Measurements from ENCODE around the gene PDE9A. TPM values are rescaled to one million over a fixed set of nuclear protein-coding genes. Genes with fewer than 3 reads are reported as not detected.
"Not testable (repeated sequence)": the region's sequence is repeated elsewhere in the genome, so short reads cannot be mapped to it uniquely, and the experiment has no call there.

Gene PDE9A
- total RNA-seq, 1 donor from 2014 or later = 12.3 TPM

DNA sequence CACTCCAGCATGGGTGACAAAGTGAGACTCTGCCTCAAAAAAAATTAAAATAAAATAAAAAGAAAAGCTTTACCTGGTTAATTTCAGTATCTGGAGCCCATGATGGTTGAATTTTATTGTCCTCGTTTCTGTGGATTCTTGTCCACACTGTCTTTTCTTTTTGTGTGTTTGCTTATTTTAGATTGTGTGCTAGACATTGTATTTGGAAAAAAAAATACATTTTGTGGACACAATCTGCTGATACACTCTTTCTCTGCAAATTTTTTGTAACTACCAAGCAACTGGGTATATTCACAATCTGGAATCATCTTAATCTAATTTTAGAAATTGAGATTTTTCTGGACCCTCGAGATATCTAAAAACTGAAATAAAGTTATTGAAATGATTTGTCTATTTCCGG lies 41.6 kb upstream of the PDE9A start:
- no peaks in the 10 kb centered on the region for H3K9me3 Mint-ChIP-seq (ENCODE audit: unreplicated experiment)
- DNase-seq (ENCODE audit: extremely low spot score, unreplicated experiment) = no peak
- H3K27me3 Mint-ChIP-seq (ENCODE audit: unreplicated experiment) = peaks cover 26% of the 10 kb centered on the region
- H3K4me3 Mint-ChIP-seq (ENCODE audit: unreplicated experiment) = no peak overlapping the region
- peaks cover 4% of the 10 kb centered on the region for H3K36me3 Mint-ChIP-seq (ENCODE audit: unreplicated experiment)
- no peak for TF ChIP-seq CTCF (IDR thresholded peaks at IDR 0.05)
- no peak overlapping the region for H3K27ac Mint-ChIP-seq (ENCODE audit: unreplicated experiment)
- no peaks in the 10 kb centered on the region for H3K4me1 Mint-ChIP-seq (ENCODE audit: unreplicated experiment)

GRCh38 chr21:42612390-42612789 lies 41.0 kb upstream of the PDE9A start:
- Mint-ChIP-seq H3K9me3 (ENCODE audit: unreplicated experiment) (no peaks in the 10 kb centered on the region), H3K27ac (ENCODE audit: unreplicated experiment) (no peak overlapping the region), H3K27me3 (ENCODE audit: unreplicated experiment) (peaks cover 22% of the 10 kb centered on the region), H3K4me1 (ENCODE audit: unreplicated experiment) (no peaks in the 10 kb centered on the region), H3K36me3 (ENCODE audit: unreplicated experiment) (peaks cover 4% of the 10 kb centered on the region), H3K4me3 (ENCODE audit: unreplicated experiment) (no peak overlapping the region)
- no peak for DNase-seq (ENCODE audit: extremely low spot score, unreplicated experiment)
- no peak for TF ChIP-seq CTCF (IDR thresholded peaks at IDR 0.05)

GRCh38 chr21:42613756-42614155 lies 39.7 kb upstream of the PDE9A start:
- no peak for TF ChIP-seq CTCF (IDR thresholded peaks at IDR 0.05)
- no peaks in the 10 kb centered on the region for H3K4me1 Mint-ChIP-seq (ENCODE audit: unreplicated experiment)
- H3K9me3 Mint-ChIP-seq (ENCODE audit: unreplicated experiment) = no peaks in the 10 kb centered on the region
- H3K27ac Mint-ChIP-seq (ENCODE audit: unreplicated experiment) = no peak overlapping the region
- DNase-seq (ENCODE audit: extremely low spot score, unreplicated experiment) = no peak
- no peak overlapping the region for H3K4me3 Mint-ChIP-seq (ENCODE audit: unreplicated experiment)
- H3K27me3 Mint-ChIP-seq (ENCODE audit: unreplicated experiment) = peaks cover 29% of the 10 kb centered on the region
- peaks cover 6% of the 10 kb centered on the region for H3K36me3 Mint-ChIP-seq (ENCODE audit: unreplicated experiment)

- H3K4me1 Mint-ChIP-seq (ENCODE audit: unreplicated experiment) = no peaks in the 10 kb centered on the region
- no peaks in the 10 kb centered on the region for H3K9me3 Mint-ChIP-seq (ENCODE audit: unreplicated experiment)
- peaks cover 6% of the 10 kb centered on the region for H3K36me3 Mint-ChIP-seq (ENCODE audit: unreplicated experiment)
- no peak overlapping the region for H3K4me3 Mint-ChIP-seq (ENCODE audit: unreplicated experiment)
- no peak for TF ChIP-seq CTCF (IDR thresholded peaks at IDR 0.05)
- DNase-seq (ENCODE audit: extremely low spot score, unreplicated experiment) = no peak
- no peak overlapping the region for H3K27ac Mint-ChIP-seq (ENCODE audit: unreplicated experiment)
- H3K27me3 Mint-ChIP-seq (ENCODE audit: unreplicated experiment) = peaks cover 29% of the 10 kb centered on the region
These were observed 39.0 kb upstream of the PDE9A start for GRCh38 chr21:42614396-42614795.

GRCh38 chr21:42614811-42615351 lies 38.5 kb upstream of the PDE9A start:
- no peak for DNase-seq (ENCODE audit: extremely low spot score, unreplicated experiment)
- H3K4me3 Mint-ChIP-seq (ENCODE audit: unreplicated experiment) = no peak overlapping the region
- H3K36me3 Mint-ChIP-seq (ENCODE audit: unreplicated experiment) = peaks cover 6% of the 10 kb centered on the region
- H3K9me3 Mint-ChIP-seq (ENCODE audit: unreplicated experiment) = no peaks in the 10 kb centered on the region
- peaks cover 26% of the 10 kb centered on the region for H3K27me3 Mint-ChIP-seq (ENCODE audit: unreplicated experiment)
- H3K27ac Mint-ChIP-seq (ENCODE audit: unreplicated experiment) = no peak overlapping the region
- TF ChIP-seq CTCF (IDR thresholded peaks at IDR 0.05) = no peak
- H3K4me1 Mint-ChIP-seq (ENCODE audit: unreplicated experiment) = no peaks in the 10 kb centered on the region

DNA sequence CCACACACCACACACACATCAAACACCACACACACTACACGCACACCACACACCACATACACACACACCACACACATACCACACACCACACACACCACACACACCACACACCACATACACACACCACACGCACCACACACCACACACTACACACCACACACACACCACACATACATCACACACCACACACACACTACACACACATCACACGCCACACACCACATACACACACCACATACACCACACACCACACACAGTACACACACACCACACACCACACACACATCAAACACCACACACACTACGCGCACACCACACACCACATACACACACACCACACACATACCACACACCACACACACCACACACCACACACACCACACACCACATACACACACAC lies 38.0 kb upstream of the PDE9A start:
- not testable (repeated sequence) for H3K4me1 Mint-ChIP-seq (ENCODE audit: unreplicated experiment); H3K36me3 Mint-ChIP-seq (ENCODE audit: unreplicated experiment); H3K9me3 Mint-ChIP-seq (ENCODE audit: unreplicated experiment); H3K4me3 Mint-ChIP-seq (ENCODE audit: unreplicated experiment); H3K27ac Mint-ChIP-seq (ENCODE audit: unreplicated experiment); DNase-seq (ENCODE audit: extremely low spot score, unreplicated experiment)
- H3K27me3 Mint-ChIP-seq (ENCODE audit: unreplicated experiment) = peaks cover 28% of the 10 kb centered on the region
